Measurements from ENCODE around the gene ADAM21.

DNA sequence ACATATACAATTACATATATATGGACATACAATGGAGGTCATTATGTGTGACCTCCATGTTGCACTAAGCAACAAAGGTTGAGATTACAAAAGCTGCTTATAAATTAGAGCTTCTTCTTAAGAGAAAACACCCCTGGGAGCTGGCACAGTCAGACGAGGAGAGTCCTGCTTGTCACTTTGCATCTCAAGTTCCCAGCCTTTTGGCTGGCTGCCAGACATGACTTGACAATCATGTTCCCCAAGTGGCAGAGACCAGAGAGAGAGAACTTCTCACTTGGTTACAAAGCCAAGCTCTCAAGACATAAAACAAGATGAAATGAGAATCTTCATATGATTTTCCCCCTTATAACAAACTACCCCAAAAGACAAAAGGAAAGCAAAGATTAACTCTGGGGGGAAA is 26.6 kb upstream of the ADAM21 start:
- TF ChIP-seq, protein P1, sequence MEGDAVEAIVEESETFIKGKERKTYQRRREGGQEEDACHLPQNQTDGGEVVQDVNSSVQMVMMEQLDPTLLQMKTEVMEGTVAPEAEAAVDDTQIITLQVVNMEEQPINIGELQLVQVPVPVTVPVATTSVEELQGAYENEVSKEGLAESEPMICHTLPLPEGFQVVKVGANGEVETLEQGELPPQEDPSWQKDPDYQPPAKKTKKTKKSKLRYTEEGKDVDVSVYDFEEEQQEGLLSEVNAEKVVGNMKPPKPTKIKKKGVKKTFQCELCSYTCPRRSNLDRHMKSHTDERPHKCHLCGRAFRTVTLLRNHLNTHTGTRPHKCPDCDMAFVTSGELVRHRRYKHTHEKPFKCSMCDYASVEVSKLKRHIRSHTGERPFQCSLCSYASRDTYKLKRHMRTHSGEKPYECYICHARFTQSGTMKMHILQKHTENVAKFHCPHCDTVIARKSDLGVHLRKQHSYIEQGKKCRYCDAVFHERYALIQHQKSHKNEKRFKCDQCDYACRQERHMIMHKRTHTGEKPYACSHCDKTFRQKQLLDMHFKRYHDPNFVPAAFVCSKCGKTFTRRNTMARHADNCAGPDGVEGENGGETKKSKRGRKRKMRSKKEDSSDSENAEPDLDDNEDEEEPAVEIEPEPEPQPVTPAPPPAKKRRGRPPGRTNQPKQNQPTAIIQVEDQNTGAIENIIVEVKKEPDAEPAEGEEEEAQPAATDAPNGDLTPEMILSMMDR (conservative IDR thresholded peaks at IDR 0.05 in 1 of 2, IDR thresholded peaks at IDR 0.05 in 1 of 2; ENCODE audit: extremely low read depth in 1 of 2, insufficient read depth in 1 of 2, low read depth in 1 of 2, low read length in 2 of 2) = no peak
- TF ChIP-seq EZH2 (IDR thresholded peaks at IDR 0.05; ENCODE audit: borderline replicate concordance, low read length) = no peak
